GM23248 (cell line): Measurements from ENCODE around the gene CREB3L1. TPM values are rescaled to one million over a fixed set of nuclear protein-coding genes. Genes with fewer than 3 reads are reported as not detected.
A peak's percentile ranks its signal among the peaks of the same experiment; 100 is the strongest.

Source experiments
- DNase-seq: peaks from one replicate; pipeline ENCODE4 v3.0.0-alpha.2; 2015
- H2AFZ ChIP-seq: fragments of 200-600 bp; sonication (generic); 2 replicates; pipeline ENCODE4 v1.6.1; 2016; ENCODE audit warnings: antibody characterized with exemption
- H3F3A ChIP-seq: fragments of 200-600 bp; sonication (generic); 2 replicates; pipeline ENCODE4 v1.6.1; 2016; ENCODE audit warnings: mild to moderate bottlenecking, antibody characterized with exemption, mixed run types; ENCODE audit not compliant: insufficient read depth
- H3K27ac ChIP-seq: fragments of 200-600 bp; sonication (generic); 2 replicates; pipeline ENCODE4 v1.5.1; 2016; ENCODE audit warnings: mild to moderate bottlenecking
- H3K27me3 ChIP-seq: fragments of 200-600 bp; sonication (generic); replicated peaks from 2 replicates; pipeline ENCODE4 v1.6.1; 2016; ENCODE audit warnings: mild to moderate bottlenecking; ENCODE audit not compliant: insufficient read depth
- H3K36me3 ChIP-seq: fragments of 200-600 bp; sonication (generic); 2 replicates; pipeline ENCODE4 v1.6.1; 2016; ENCODE audit warnings: low read depth, mild to moderate bottlenecking
- H3K4me1 ChIP-seq: fragments of 200-600 bp; sonication (generic); 2 replicates; pipeline ENCODE4 v1.6.1; 2016; ENCODE audit warnings: mild to moderate bottlenecking; ENCODE audit not compliant: insufficient read depth
- H3K4me2 ChIP-seq: fragments of 200-600 bp; sonication (generic); one replicate; pipeline ENCODE4 v1.6.1; 2016; ENCODE audit warnings: mild to moderate bottlenecking; ENCODE audit not compliant: unreplicated experiment
- H3K4me3 ChIP-seq: fragments of 200-600 bp; sonication (generic); 2 replicates; pipeline ENCODE4 v1.5.1; 2016; ENCODE audit warnings: mild to moderate bottlenecking
- H3K79me2 ChIP-seq: fragments of 200-600 bp; sonication (generic); 2 replicates; pipeline ENCODE4 v1.6.1; 2016; ENCODE audit warnings: mild to moderate bottlenecking; ENCODE audit not compliant: insufficient read depth
- H3K9ac ChIP-seq: fragments of 200-600 bp; sonication (generic); 2 replicates; pipeline ENCODE4 v1.6.1; 2016; ENCODE audit warnings: mild to moderate bottlenecking
- H3K9me2 ChIP-seq: fragments of 200-600 bp; sonication (generic); 2 replicates; pipeline ENCODE4 v1.6.1; 2016; ENCODE audit warnings: mixed run types, mild to moderate bottlenecking, moderate library complexity; ENCODE audit not compliant: insufficient read depth
- H3K9me3 ChIP-seq: fragments of 200-600 bp; sonication (generic); one replicate; pipeline ENCODE4 v1.6.1; 2017; ENCODE audit warnings: low read depth
- H4K20me1 ChIP-seq: fragments of 200-600 bp; sonication (generic); 2 replicates; pipeline ENCODE4 v1.6.0; 2016; ENCODE audit not compliant: insufficient read depth
- EZH2 ChIP-seq: fragments of 200-600 bp; sonication (generic); IDR thresholded peaks from 2 replicates; pipeline ENCODE4 v1.6.1; 2018; ENCODE audit warnings: antibody characterized with exemption, mild to moderate bottlenecking; ENCODE audit not compliant: insufficient read depth, poor library complexity, severe bottlenecking
- EZH2phosphoT487 ChIP-seq: fragments of 200-600 bp; sonication (generic); IDR thresholded peaks from 2 replicates; pipeline ENCODE4 v1.6.1; 2018; ENCODE audit warnings: antibody characterized with exemption, moderate library complexity, mild to moderate bottlenecking, low read depth; ENCODE audit not compliant: insufficient read depth
- WGBS, 2 experiments: methylation state at CpG; one replicate each; pipeline ENCODE4 v1.1.6; 2015 to 2017; ENCODE audit warnings: low lambda C conversion rate in 2 of 2, low coverage in 1 of 2; ENCODE audit errors: missing lambda C conversion rate in 2 of 2; 5-methylcytosine and 5-hydroxymethylcytosine counted together
- in situ Hi-C: fragments of 300-500 bp; cut with MboI; formaldehyde crosslinking; loops from 2 replicates; pipeline ENCODE4 v1.15.0; 2020
- polyA plus RNA-seq: library from polyadenylated mRNA; unstranded; fragments of >200 nt; fragmentation: Nextera tagmentation; extraction: Ambion mirVana; gene quantifications from 2 replicates; pipeline ENCODE4 v1.2.1, GENCODE V29; 2016
- total RNA-seq: library from RNA; depleted of rRNA; stranded (reverse); fragments of >200 nt; shearing (Covaris generic); gene quantifications from 2 replicates; pipeline ENCODE4 v1.2.3, GENCODE V29; 2014

CREB3L1 gene
- total and polyA plus RNA-seq, 2 experiments from 2014 or later, result 37.7 to 146 TPM

GRCh38 chr11:46275964-46276641 lies 1.4 kb upstream of the CREB3L1 start:
- WGBS, 2 experiments, result 62 to 67% methylated on average over 6 of the region's 6 CpGs
- Histone ChIP-seq H3K4me2 (no peak overlapping the region), H3K27me3 (no peaks in the 10 kb centered on the region), H3K9me3 (no peaks in the 10 kb centered on the region), H3K4me1 (peaks cover 36% of the 10 kb centered on the region), H2AFZ (no peak overlapping the region), H3K27ac (no peak overlapping the region), H4K20me1 (no peaks in the 10 kb centered on the region), H3F3A (peaks cover 39% of the 10 kb centered on the region), H3K4me3 (no peak overlapping the region), H3K36me3 (no peaks in the 10 kb centered on the region), H3K79me2 (peaks cover 37% of the 10 kb centered on the region), H3K9me2 (no peaks in the 10 kb centered on the region), H3K9ac (no peak overlapping the region)
- TF ChIP-seq EZH2, result no peak
- no peak for TF ChIP-seq EZH2phosphoT487
- no peak for DNase-seq
- in situ Hi-C loops, result no loop called here

- Histone ChIP-seq H3F3A (peaks cover 46% of the 10 kb centered on the region), H3K4me3 (peak overlapping the region; percentile 92), H3K27me3 (no peaks in the 10 kb centered on the region), H3K36me3 (no peaks in the 10 kb centered on the region), H3K79me2 (peaks cover 49% of the 10 kb centered on the region), H3K9me3 (no peaks in the 10 kb centered on the region), H3K9me2 (no peaks in the 10 kb centered on the region), H3K4me2 (peak overlapping the region; percentile 97), H3K4me1 (peaks cover 43% of the 10 kb centered on the region), H3K9ac (peak overlapping the region; percentile 91), H4K20me1 (no peaks in the 10 kb centered on the region), H3K27ac (peak overlapping the region; percentile 77), H2AFZ (peak overlapping the region; percentile 53; the same call in 1 of the 2 replicates)
- TF ChIP-seq EZH2 (no peak), EZH2phosphoT487 (no peak)
- in situ Hi-C loops, result no loop called here
- 15 to 16% methylated on average over 8 of the region's 8 CpGs for WGBS, 2 experiments
- DNase-seq, result peak; percentile 92
Measured at GRCh38 chr11:46277313-46277621, 195 bp upstream of the CREB3L1 start.

- peaks cover 46% of the 10 kb centered on the region for H3F3A ChIP-seq
- H3K9me2 ChIP-seq, result no peaks in the 10 kb centered on the region
- TF ChIP-seq EZH2, result no peak
- TF ChIP-seq EZH2phosphoT487, result no peak
- peak; percentile 86 for DNase-seq
- peak overlapping the region; percentile 97 for H3K4me2 ChIP-seq
- no peaks in the 10 kb centered on the region for H3K36me3 ChIP-seq
- peaks cover 62% of the 10 kb centered on the region for H3K79me2 ChIP-seq
- in situ Hi-C loops, result no loop called here
- no peaks in the 10 kb centered on the region for H4K20me1 ChIP-seq
- WGBS, 2 experiments, result 0 to 1% methylated on average over 14 to 22 of the region's 22 CpGs
- peak overlapping the region; percentile 53; the same call in 1 of the 2 replicates for H2AFZ ChIP-seq
- no peaks in the 10 kb centered on the region for H3K9me3 ChIP-seq
- peak overlapping the region; percentile 92 for H3K4me3 ChIP-seq
- H3K9ac ChIP-seq, result peak overlapping the region; percentile 91
- H3K27ac ChIP-seq, result peak overlapping the region; percentile 77
- peaks cover 34% of the 10 kb centered on the region for H3K4me1 ChIP-seq
- H3K27me3 ChIP-seq, result no peaks in the 10 kb centered on the region
Measured at GRCh38 chr11:46278387-46279125, 1.1 kb downstream of the CREB3L1 start.

- peaks cover 70% of the 10 kb centered on the region for H3K79me2 ChIP-seq
Measured at GRCh38 chr11:46279126-46280099, 2.0 kb downstream of the CREB3L1 start.

More at GRCh38 chr11:46279126-46280099, 2.0 kb downstream of the CREB3L1 start:
- in situ Hi-C loops, result no loop called here
- peak; percentile 80 for DNase-seq
- peaks cover 45% of the 10 kb centered on the region for H3F3A ChIP-seq
- peaks cover 25% of the 10 kb centered on the region for H3K4me1 ChIP-seq
- H3K9ac ChIP-seq, result peak overlapping the region; percentile 91
- TF ChIP-seq EZH2phosphoT487 (no peak), EZH2 (no peak)
- H3K4me3 ChIP-seq, result peak overlapping the region; percentile 92
- no peak overlapping the region for H2AFZ ChIP-seq
- peak overlapping the region; percentile 77 for H3K27ac ChIP-seq
- WGBS, 2 experiments, result 1 to 3% methylated on average over 15 of the region's 15 CpGs
- H3K4me2 ChIP-seq, result peak overlapping the region; percentile 97
- no peaks in the 10 kb centered on the region for H3K36me3 ChIP-seq
- H3K9me3 ChIP-seq, result no peaks in the 10 kb centered on the region
- no peaks in the 10 kb centered on the region for H3K27me3 ChIP-seq
- no peaks in the 10 kb centered on the region for H4K20me1 ChIP-seq
- H3K9me2 ChIP-seq, result no peaks in the 10 kb centered on the region
